NCI-H2029 treated with DMSO at 0.1 percent for 48 hours (cell line): Measurements from ENCODE around the gene DPP6.
"Not testable (repeated sequence)": the region's sequence is repeated elsewhere in the genome, so short reads cannot be mapped to it uniquely, and the experiment has no call there.

Experiments
- DNase-seq: peaks from one replicate; lab custom pipeline; 2025; lab: John Stamatoyannopoulos, UW

DPP6 gene

DNA sequence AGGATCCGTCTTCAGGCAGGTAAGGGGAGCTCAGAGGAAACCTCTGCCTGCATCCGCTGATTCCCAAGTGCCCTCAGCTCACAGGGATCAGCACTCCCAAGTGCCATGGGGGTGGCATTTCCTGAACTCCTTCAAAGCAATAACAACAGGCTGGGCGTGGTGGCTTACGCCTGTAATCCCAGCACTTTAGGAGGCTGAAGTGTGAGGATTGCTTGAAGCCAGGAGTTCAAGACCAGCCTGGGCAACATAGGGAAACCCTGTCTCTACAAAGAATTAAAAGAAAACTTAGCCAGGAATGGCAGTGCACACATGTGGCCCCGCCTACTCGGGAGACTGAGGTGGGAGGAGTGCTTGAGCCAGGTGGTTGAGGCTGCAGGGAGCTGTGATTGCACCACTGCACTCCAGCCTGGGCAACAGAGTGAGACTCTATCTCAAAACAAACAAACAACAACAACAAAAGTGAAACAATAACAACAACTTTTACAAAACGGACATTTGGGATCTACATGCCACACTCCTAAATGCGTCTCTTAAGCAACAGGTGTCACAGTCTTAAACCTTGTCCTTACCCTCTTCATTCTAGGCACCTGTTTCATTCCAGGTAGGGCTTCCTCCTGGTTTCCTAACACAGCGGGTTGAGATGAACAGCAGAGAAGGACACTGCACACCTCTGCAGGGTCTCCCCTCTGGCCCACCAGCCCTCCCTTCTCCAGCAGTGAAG, 877.0 kb downstream of the DPP6 start:
- peak; percentile 57 for DNase-seq

DNA sequence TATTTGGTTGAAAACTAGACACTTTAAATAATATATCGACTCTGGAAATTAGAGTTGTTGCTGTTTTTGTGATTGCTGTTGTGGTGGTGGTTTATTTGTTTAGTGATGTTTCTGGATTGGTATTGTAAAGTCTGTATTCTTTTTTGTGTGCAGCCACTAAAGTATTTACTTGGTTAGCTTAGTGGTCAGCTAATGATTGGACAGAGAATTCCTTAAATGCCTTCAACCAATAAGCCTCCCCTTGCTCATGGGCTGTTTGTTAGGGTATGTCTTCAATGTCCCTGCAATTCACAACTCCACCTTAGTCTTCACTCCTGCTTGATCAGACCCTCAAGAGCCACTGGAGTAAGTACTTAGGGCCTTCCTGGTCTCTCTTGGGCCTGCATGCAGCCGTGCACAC, 879.7 kb downstream of the DPP6 start:
- no peak for DNase-seq

DNA sequence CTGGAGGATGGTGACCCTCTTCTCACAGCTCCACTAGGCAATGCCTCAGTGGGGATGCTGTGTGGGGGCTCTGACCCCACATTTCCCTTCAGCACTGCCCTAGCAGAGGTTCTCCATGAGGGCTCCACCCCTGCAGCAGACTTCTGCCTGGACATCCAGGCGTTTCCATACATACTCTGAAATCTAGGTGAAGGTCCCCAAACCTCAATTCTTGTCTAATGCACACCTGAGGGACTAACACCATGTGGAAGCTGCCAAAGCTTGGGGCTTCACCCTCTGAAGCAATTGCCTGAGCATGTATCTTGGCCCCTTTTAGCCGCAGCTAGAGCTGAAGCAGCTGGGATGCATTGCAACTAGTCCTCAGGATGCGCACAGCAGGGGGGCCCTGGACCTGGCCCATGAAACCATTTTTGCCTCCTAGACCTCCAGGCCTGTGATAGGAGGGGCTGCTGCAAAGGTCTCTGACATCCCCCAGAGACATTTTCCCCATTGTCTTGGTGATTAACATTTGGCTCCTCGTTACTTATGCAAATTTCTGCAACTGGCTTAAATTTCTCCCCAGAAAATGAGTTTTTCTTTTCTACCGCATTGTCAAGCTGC, 882.3 kb downstream of the DPP6 start:
- DNase-seq: not testable (repeated sequence)

DNA sequence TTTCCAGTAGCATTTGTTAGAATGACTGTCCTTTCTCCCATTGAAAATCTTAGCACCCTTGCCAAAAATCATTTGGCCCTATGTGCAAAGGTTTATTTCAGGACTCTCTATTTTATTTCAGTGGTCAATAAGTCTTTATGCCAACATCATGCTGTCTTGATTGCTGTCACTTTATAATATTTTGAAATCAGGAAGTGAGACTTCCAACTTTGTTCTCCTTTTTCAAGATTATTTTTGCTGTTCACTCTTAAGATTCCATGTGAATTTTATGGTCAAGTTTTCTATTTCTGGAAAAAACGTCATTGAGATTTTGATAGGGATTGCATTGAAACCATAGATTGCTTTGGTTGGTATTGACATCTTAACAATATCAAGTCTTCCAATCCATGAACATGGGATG, 885.6 kb downstream of the DPP6 start:
- DNase-seq: no peak

DNA sequence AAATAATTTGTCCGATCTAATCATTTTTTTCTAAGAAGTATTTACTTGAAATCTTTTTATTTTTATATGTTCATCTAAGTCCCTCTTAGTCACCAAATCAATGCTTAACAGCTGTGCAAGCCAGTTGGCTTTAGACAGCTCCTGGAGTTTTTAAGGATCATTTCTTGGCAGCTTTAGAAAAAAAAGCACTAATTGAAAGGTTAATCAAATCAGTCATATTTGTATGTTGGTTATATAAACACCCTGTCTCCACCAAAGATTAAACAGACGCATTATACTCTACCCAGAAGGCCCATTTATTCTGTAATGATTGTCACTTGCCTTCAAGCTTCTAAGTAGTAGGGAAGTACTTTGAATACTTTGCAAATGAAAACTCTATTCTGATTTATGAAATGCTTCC, 890.5 kb downstream of the DPP6 start:
- DNase-seq: no peak
